K562 (cell line): ENCODE data around the gene CDCA7L. TPM values are rescaled to one million over a fixed set of nuclear protein-coding genes. Genes with fewer than 3 reads are reported as not detected.

Experiments
- ATAC-seq: fragments of 200-7000 bp; cut with Tn5 transposase; 3 replicates; pipeline ENCODE4 v1.9.1; 2020; ENCODE audit warnings: moderate library complexity
- BruUV-seq: library from RNA; stranded (reverse); fragments of 400-500 nt; replicated peaks from 2 replicates; lab custom pipeline; 2021; lab: Mats Ljungman, UMichigan
- CTCF ChIA-PET: fragments of 300-600 bp; formaldehyde crosslinking; extraction: SDS; loops from one replicate; lab custom pipeline; 2021; ENCODE audit warnings: low intra/inter-chr PET ratio; lab: Yijun Ruan, JAX
- POLR2A ChIA-PET: fragments of 300-600, 350-650 bp; sonication (Branson Sonifier 250); formaldehyde crosslinking; extraction: SDS; loops from one replicate; lab custom pipeline; 2021; ENCODE audit warnings: antibody characterized with exemption, inconsistent platforms; lab: Yijun Ruan, JAX
- DNase-seq, 4 experiments: peaks; one replicate each; pipeline versions ENCODE4 v3.0.0 to v3.0.0-alpha.2; 2011 to 2018; ENCODE audit warnings: low spot score in 3 of 4, mixed read lengths in 3 of 4; ENCODE audit errors: extremely low read depth in 1 of 4
- FAIRE-seq: peaks from 2 replicates; lab custom pipeline; 2011; peaks lifted over from hg19 to GRCh38; lab: Jason Lieb, UNC
- H2AFZ ChIP-seq: 2 replicates; pipeline ENCODE4 v1.6.0; 2011; ENCODE audit warnings: low read depth, low read length, control low read depth, inconsistent platforms
- H3K27ac ChIP-seq: fragments of 200-600 bp; 3 replicates; pipeline ENCODE4 v1.8.0; 2011; ENCODE audit warnings: low read depth, mild to moderate bottlenecking, control low read depth, inconsistent platforms, low read length, moderate library complexity, mixed read lengths; ENCODE audit errors: extremely low read depth
- H3K27me3 ChIP-seq, 2 experiments: fragments of 300-600 bp in 1 of 2; 2 replicates in 1 of 2; 3 replicates in 1 of 2; pipeline versions ENCODE4 v1.6.0 to v1.8.0; 2011; ENCODE audit warnings: inconsistent platforms in 2 of 2, low read length in 2 of 2, mild to moderate bottlenecking in 1 of 2, mixed read lengths in 1 of 2, moderate library complexity in 1 of 2; ENCODE audit not compliant: control insufficient read depth in 2 of 2, insufficient read depth in 2 of 2
- H3K36me3 ChIP-seq: fragments of 300-600 bp; 3 replicates; pipeline ENCODE4 v1.8.0; 2011; ENCODE audit warnings: mild to moderate bottlenecking, low read length, inconsistent platforms; ENCODE audit not compliant: control insufficient read depth, insufficient read depth
- H3K4me1 ChIP-seq, 2 experiments: fragments of 200-600 bp in 1 of 2; replicated peaks in 1 of 2; 2 replicates in 1 of 2; 3 replicates in 1 of 2; pipeline versions ENCODE4 v1.5.1 to v1.8.0; 2011; ENCODE audit warnings: inconsistent platforms in 2 of 2, low read length in 2 of 2, mild to moderate bottlenecking in 1 of 2, mixed read lengths in 1 of 2, moderate library complexity in 1 of 2; ENCODE audit not compliant: control insufficient read depth in 2 of 2, insufficient read depth in 2 of 2
- H3K4me2 ChIP-seq: 2 replicates; pipeline ENCODE4 v1.6.1; 2011; ENCODE audit warnings: low read length, control low read depth, inconsistent platforms, mixed read lengths; ENCODE audit not compliant: insufficient read depth
- H3K4me3 ChIP-seq: fragments of 200-600 bp; sonication (generic), shearing (Covaris generic); 2 replicates; pipeline ENCODE4 v1.5.1; 2016; ENCODE audit warnings: control low read depth, inconsistent platforms
- H3K79me2 ChIP-seq: fragments of 200-600 bp; 3 replicates; pipeline ENCODE4 v1.8.0; 2011; ENCODE audit warnings: low read length, inconsistent platforms; ENCODE audit not compliant: control insufficient read depth, insufficient read depth
- H3K9ac ChIP-seq, 2 experiments: 2 replicates each; pipeline versions ENCODE4 v1.6.0 to v1.6.1; 2011; ENCODE audit warnings: low read depth in 2 of 2, low read length in 2 of 2, control low read depth in 1 of 2, inconsistent platforms in 1 of 2, mild to moderate bottlenecking in 1 of 2, mixed read lengths in 1 of 2; ENCODE audit not compliant: insufficient read depth in 1 of 2
- H3K9me1 ChIP-seq: one replicate; pipeline ENCODE4 v1.6.0; 2011; ENCODE audit warnings: inconsistent platforms, mild to moderate bottlenecking, low read length, moderate library complexity; ENCODE audit not compliant: control insufficient read depth, insufficient read depth
- H3K9me3 ChIP-seq: replicated peaks from 2 replicates; pipeline ENCODE4 v1.5.1; 2011; ENCODE audit warnings: low read depth, low read length, inconsistent platforms; ENCODE audit not compliant: control insufficient read depth, insufficient read depth
- H4K20me1 ChIP-seq: replicated peaks from 2 replicates; pipeline ENCODE4 v1.6.1; 2011; ENCODE audit warnings: low read length, inconsistent platforms, mixed read lengths; ENCODE audit not compliant: control insufficient read depth, insufficient read depth
- ELK3 ChIP-seq: fragments of 450-650 bp; formaldehyde crosslinking; IDR thresholded peaks from 2 replicates; pipeline ENCODE4 v1.4.0; 2020; ENCODE audit warnings: mild to moderate bottlenecking
- ETV6 ChIP-seq, 3 experiments: fragments of 150-350 bp in 1 of 3; sonication (generic) in 1 of 3; formaldehyde crosslinking in 1 of 3; IDR thresholded peaks; 2 replicates each; pipeline versions ENCODE4 v1.6.1 to v1.8.0; 2014 to 2022; ENCODE audit warnings: borderline replicate concordance in 2 of 3, low read depth in 2 of 3, antibody characterized with exemption in 1 of 3, low read length in 1 of 3, mild to moderate bottlenecking in 1 of 3, missing genetic modification reagents in 1 of 3
- HDAC1 ChIP-seq, 2 experiments: fragments of 450-650 bp; IDR thresholded peaks; 2 replicates each; pipeline ENCODE4 v1.6.1; 2016 to 2017; ENCODE audit warnings: inconsistent platforms in 1 of 2, mild to moderate bottlenecking in 1 of 2, moderate library complexity in 1 of 2
- HLTF ChIP-seq: fragments of 450-650 bp; IDR thresholded peaks from 2 replicates; pipeline ENCODE4 v1.6.1; 2016
- IFI16 ChIP-seq: fragments of 250-450 bp; sonication (Bioruptor Pico); IDR thresholded peaks from 2 replicates; pipeline ENCODE4 v2.1.2; 2022; ENCODE audit warnings: mild to moderate bottlenecking, inconsistent platforms
- POU5F1 ChIP-seq: fragments of 150-350 bp; IDR thresholded peaks from 2 replicates; pipeline ENCODE4 v1.6.1; 2014; ENCODE audit warnings: borderline replicate concordance, low read length, low read depth, mild to moderate bottlenecking; ENCODE audit not compliant: partially characterized antibody
- ZNF347 ChIP-seq: fragments of 450-650 bp; formaldehyde crosslinking; IDR thresholded peaks from 2 replicates; pipeline ENCODE4 v1.4.0; 2020; ENCODE audit warnings: low read depth, mild to moderate bottlenecking, moderate library complexity
- ZNF408 ChIP-seq: fragments of 250-450 bp; sonication (Bioruptor Pico); IDR thresholded peaks from 2 replicates; pipeline ENCODE4 v1.4.0; 2020; ENCODE audit warnings: low read depth, mild to moderate bottlenecking, moderate library complexity
- WGBS: fragments of 100-300 bp; shearing (Covaris generic); methylation state at CpG from one replicate; pipeline ENCODE4 v1.1.6; 2016; ENCODE audit warnings: low coverage, mixed read lengths; ENCODE audit not compliant: insufficient coverage; ENCODE audit errors: missing lambda C conversion rate; 5-methylcytosine and 5-hydroxymethylcytosine counted together
- in situ Hi-C: fragments of 300-500 bp; cut with MboI; formaldehyde crosslinking; loops from 4 replicates; pipeline ENCODE4 v1.15.0; 2018; ENCODE audit warnings: inconsistent platforms, mixed read lengths
- intact Hi-C: fragments of 100-400 bp; cut with micrococcal nuclease; formaldehyde crosslinking; loops from 2 replicates; pipeline ENCODE4 v1.14.2; 2022
- polyA plus RNA-seq, 8 experiments: library from polyadenylated mRNA; depleted of rRNA in 4 of 8; stranded (reverse) in 5 of 8; unstranded in 3 of 8; fragments of >200 nt; fragmentation: Nextera tagmentation in 2 of 8; fragmentation: Illumina TruSeq in 1 of 8; extraction: Ambion mirVana in 2 of 8; extraction: Trizol in 1 of 8; gene quantifications; 2 replicates each; pipeline versions ENCODE4 v1.2.1 to v1.2.3, GENCODE V29; 2011 to 2014; ENCODE audit warnings: inconsistent platforms in 1 of 8, missing spikeins in 1 of 8
- total RNA-seq, 7 experiments: library from RNA; depleted of rRNA in 6 of 7; stranded (reverse); fragments of >200 nt in 6 of 7; fragmentation: Illumina TruSeq in 2 of 7; extraction: Trizol in 2 of 7; gene quantifications; 2 replicates each; pipeline versions ENCODE4 v1.2.1 to v1.2.3, GENCODE V29; 2011 to 2021; ENCODE audit warnings: low replicate concordance in 1 of 7

CDCA7L gene
- total and polyA plus RNA-seq, 9 of the 15 experiments (the other 6 are each of a cell fraction or from before 2014, with no cell fraction given), result 1.9 to 32.4 (median 3.1) TPM

GRCh38 chr7:21915140-21915539 is 30.6 kb downstream of the CDCA7L start:
- CTCF ChIA-PET, result no interaction called here
- H3K4me1 ChIP-seq, result no peaks in the 10 kb centered on the region
- H2AFZ ChIP-seq, result no peak overlapping the region
- 18% methylated on average over 3 of the region's 3 CpGs for WGBS
- no peak for DNase-seq
- no peak overlapping the region for H3K4me2 ChIP-seq
- H3K79me2 ChIP-seq, result no peaks in the 10 kb centered on the region
- POLR2A ChIA-PET, result interaction anchor here (1.0 kb wide), 1 partner anchor 79 kb away, joined by 4 read pairs; no protein-coding TSS in a partner anchor
- H3K9ac ChIP-seq, result no peak overlapping the region
- H3K9me3 ChIP-seq, result no peaks in the 10 kb centered on the region
- H3K27ac ChIP-seq, result no peak overlapping the region
- intact Hi-C loops, result no loop called here
- peaks cover 0 to 4% of the 10 kb centered on the region in 2 experiments; a peak in 2 of 5 replicates for H3K27me3 ChIP-seq
- no peaks in the 10 kb centered on the region for H4K20me1 ChIP-seq
- in situ Hi-C loops, result no loop called here
- no TSS peak for BruUV-seq
- H3K4me3 ChIP-seq, result no peak overlapping the region
- TF ChIP-seq HDAC1 (IDR thresholded peaks at IDR 0.05) (no peak), ETV6 (IDR thresholded peaks at IDR 0.05; ENCODE audit: borderline replicate concordance in 1 of 2, low read depth in 2 of 2, low read length in 1 of 2) (no peak), ETV6 (CRISPR knock-in tag; IDR thresholded peaks at IDR 0.05; ENCODE audit: borderline replicate concordance) (no peak), ELK3 (CRISPR knock-in tag) (no peak), HLTF (no peak), POU5F1 (no peak), ZNF408 (CRISPR knock-in tag) (no peak), ZNF347 (CRISPR knock-in tag) (no peak), IFI16 (CRISPR knock-in tag) (no peak)
- FAIRE-seq, result no peak
- H3K36me3 ChIP-seq, result no peaks in the 10 kb centered on the region
- H3K9me1 ChIP-seq, result no peaks in the 10 kb centered on the region
- ATAC-seq, result no peak
